PFSK-1 (cell line): ENCODE results near the gene GLOD5.

Source experiments
- FOXP2 ChIP-seq: optimal IDR thresholded peaks from 2 replicates; pipeline ENCODE3; 2011; ENCODE audit warnings: borderline replicate concordance, control low read depth, inconsistent platforms; ENCODE audit not compliant: insufficient read depth; ENCODE audit errors: extremely low read length, extremely low read depth
- POLR2AphosphoS5 ChIP-seq: IDR thresholded peaks from 2 replicates; pipeline ENCODE4 v1.6.1; 2012; ENCODE audit warnings: low read depth, mild to moderate bottlenecking, control low read depth, low read length, moderate library complexity
- REST ChIP-seq, 2 experiments: IDR thresholded peaks; 2 replicates each; pipeline versions ENCODE4 v1.6.1 to v1.8.0; 2011 to 2012; ENCODE audit warnings: low read depth in 2 of 2, low read length in 2 of 2, control low read depth in 1 of 2, inconsistent platforms in 1 of 2, mild to moderate bottlenecking in 1 of 2, moderate library complexity in 1 of 2; ENCODE audit not compliant: insufficient read depth in 1 of 2
- SIN3A ChIP-seq: IDR thresholded peaks from 2 replicates; pipeline ENCODE4 v1.6.1; 2012; ENCODE audit warnings: mild to moderate bottlenecking, low read length, moderate library complexity, borderline replicate concordance; ENCODE audit not compliant: insufficient read depth
- TAF1 ChIP-seq: IDR thresholded peaks from 2 replicates; pipeline ENCODE4 v1.6.1; 2012; ENCODE audit warnings: low read length, control low read depth, borderline replicate concordance; ENCODE audit not compliant: insufficient read depth

GRCh38 chrX:48798318-48798717 lies 36.8 kb downstream of the GLOD5 start:
- no peak for TF ChIP-seq SIN3A
- TF ChIP-seq REST (IDR thresholded peaks at IDR 0.05; ENCODE audit: insufficient read depth in 1 of 2, low read depth in 2 of 2, low read length in 2 of 2), result no peak
- no peak for TF ChIP-seq POLR2AphosphoS5
- TF ChIP-seq FOXP2, result no peak
- TF ChIP-seq TAF1, result no peak
